Endothelial cell of umbilical vein (primary cell): ENCODE measurements around the gene CCDC195.

ENCODE experiments used
- CTCF ChIP-seq, 2 donors: IDR thresholded peaks; 1 replicate in 1 of 2; 2 replicates in 1 of 2; pipeline ENCODE4 v1.5.1; 2011; ENCODE audit warnings: low read length in 2 of 2, mild to moderate bottlenecking in 2 of 2, moderate library complexity in 2 of 2, control low read depth in 1 of 2, inconsistent platforms in 1 of 2, low read depth in 1 of 2; ENCODE audit not compliant: insufficient read depth in 1 of 2; ENCODE audit errors: extremely low read depth in 1 of 2
- EZH2 ChIP-seq: IDR thresholded peaks from 2 replicates; pipeline ENCODE4 v1.6.1; 2012; ENCODE audit warnings: borderline replicate concordance, low read depth, mild to moderate bottlenecking, moderate library complexity, low read length, inconsistent platforms; ENCODE audit not compliant: severe bottlenecking
- MAX ChIP-seq: IDR thresholded peaks from 2 replicates; pipeline ENCODE4 v1.6.1; 2011; ENCODE audit not compliant: insufficient read depth, insufficient read length
- POLR2A ChIP-seq: IDR thresholded peaks from 2 replicates; pipeline ENCODE4 v1.6.1; 2012; ENCODE audit warnings: low read depth, mild to moderate bottlenecking, control low read depth, low read length
- POLR2AphosphoS5 ChIP-seq: IDR thresholded peaks from 2 replicates; pipeline ENCODE4 v1.6.1; 2012; ENCODE audit warnings: low read depth, mild to moderate bottlenecking, control low read depth, low read length, moderate library complexity; ENCODE audit not compliant: insufficient read depth

- TF ChIP-seq CTCF (IDR thresholded peaks at IDR 0.05; ENCODE audit: extremely low read depth in 1 of 2, insufficient read depth in 1 of 2, low read depth in 1 of 2, low read length in 2 of 2) (no peak), POLR2A (no peak), POLR2AphosphoS5 (no peak), EZH2 (no peak), MAX (no peak)
Measured at GRCh38 chr2:224722250-224722649, 6.1 kb upstream of the CCDC195 start.
